Naive thymus-derived CD8-positive, alpha-beta T cell (primary cell): ENCODE results near the gene CAMTA1. TPM values are rescaled to one million over a fixed set of nuclear protein-coding genes. Genes with fewer than 3 reads are reported as not detected.
A peak's percentile ranks its signal among the peaks of the same experiment; 100 is the strongest.

ENCODE experiments used
- ATAC-seq, 2 donors: fragments of 150-1000 bp; cut with Tn5 transposase in 1 of 2; sonication (Bioruptor Pico), chemical (Tn5 transposase) in 1 of 2; 1 replicate in 1 of 2; 2 replicates in 1 of 2; pipeline ENCODE4 v1.10.0; 2021; ENCODE audit warnings: mild to moderate bottlenecking in 2 of 2, moderate library complexity in 2 of 2
- POLR2A ChIA-PET: fragments of 350-600 bp; sonication (Branson Sonifier 250); formaldehyde crosslinking; loops from one replicate; lab custom pipeline; 2021; ENCODE audit warnings: antibody characterized with exemption; lab: Charles Lee
- DNase-seq, 10 donors: peaks; one replicate each; pipeline versions ENCODE4 v3.0.0 to v3.0.0-alpha.2; 2020 to 2022
- H3K27ac Mint-ChIP-seq, 10 donors: one replicate each; pipeline ENCODE4 v1.8.0; 2020 to 2022; ENCODE audit warnings: mild to moderate bottlenecking in 10 of 10, mixed read lengths in 10 of 10, moderate library complexity in 4 of 10, inconsistent platforms in 1 of 10
- H3K27me3 Mint-ChIP-seq, 5 donors: one replicate each; pipeline ENCODE4 v1.8.0; 2021 to 2022; ENCODE audit warnings: mixed read lengths in 5 of 5
- H3K36me3 Mint-ChIP-seq, 3 donors: one replicate each; pipeline ENCODE4 v1.8.0; 2020 to 2022; ENCODE audit warnings: mixed read lengths in 3 of 3, mild to moderate bottlenecking in 2 of 3, inconsistent platforms in 1 of 3
- H3K4me1 Mint-ChIP-seq, 4 donors: one replicate each; pipeline ENCODE4 v1.8.0; 2021 to 2022; ENCODE audit warnings: mixed read lengths in 4 of 4
- H3K4me3 Mint-ChIP-seq, 10 donors: one replicate each; pipeline ENCODE4 v1.8.0; 2020 to 2022; ENCODE audit warnings: mild to moderate bottlenecking in 10 of 10, mixed read lengths in 10 of 10, moderate library complexity in 6 of 10, inconsistent platforms in 1 of 10
- H3K9me3 Mint-ChIP-seq, 9 donors: one replicate each; pipeline ENCODE4 v1.8.0; 2020 to 2022; ENCODE audit warnings: mixed read lengths in 9 of 9, mild to moderate bottlenecking in 3 of 9, inconsistent platforms in 1 of 9, moderate library complexity in 1 of 9
- polyA plus RNA-seq, 3 donors: library from polyadenylated mRNA; unstranded; fragments of 300-500 nt; fragmentation: Illumina TruSeq; gene quantifications; one replicate each; pipeline ENCODE4 v1.2.3, GENCODE V29; 2021
- total RNA-seq, 8 experiments: library from RNA in 2 of 8; stranded (reverse) in 2 of 8; gene quantifications; one replicate each; pipeline ENCODE4 v1.2.3 and lab custom pipeline; 2021 to 2026

Gene CAMTA1
- total and polyA plus RNA-seq, 5 experiments from 2014 or later = 32.6 to 78.3 (median 47.3) TPM

DNA sequence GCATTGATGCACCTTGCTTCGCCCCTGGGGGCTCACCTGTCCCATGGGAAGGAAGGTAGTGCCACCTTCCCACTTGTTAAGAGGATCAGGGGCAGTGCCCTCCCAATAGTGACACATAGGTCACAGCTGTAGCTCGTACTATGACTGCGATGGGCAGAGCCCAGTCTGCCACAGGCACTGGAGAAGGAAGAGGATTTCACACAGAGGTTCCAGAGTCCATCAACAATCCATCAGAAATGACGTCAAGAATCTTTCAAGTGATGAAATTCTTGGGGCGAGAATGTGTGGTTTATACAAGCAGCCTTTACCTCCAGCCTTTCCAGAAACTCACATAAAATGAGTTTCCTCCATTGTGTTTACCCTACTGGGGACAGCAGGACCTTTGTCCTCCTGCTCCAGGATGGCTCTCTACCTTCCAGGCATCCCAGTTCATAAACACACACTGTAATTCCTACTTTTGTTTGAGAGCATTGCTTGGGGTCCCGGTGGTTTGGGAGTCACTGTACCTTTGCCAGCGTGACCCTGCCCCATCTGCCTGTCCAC is 725.2 kb downstream of the CAMTA1 start:
- peaks cover 1 to 25% (median 13%) of the 10 kb centered on the region in 5 donors for H3K27me3 Mint-ChIP-seq
- no peaks in the 10 kb centered on the region for H3K4me1 Mint-ChIP-seq
- no peak overlapping the region for H3K4me3 Mint-ChIP-seq
- POLR2A ChIA-PET = no interaction called here
- H3K36me3 Mint-ChIP-seq = no peaks in the 10 kb centered on the region
- no peaks in the 10 kb centered on the region for H3K9me3 Mint-ChIP-seq
- ATAC-seq (no peak), DNase-seq (no peak)
- H3K27ac Mint-ChIP-seq = no peak overlapping the region

DNA sequence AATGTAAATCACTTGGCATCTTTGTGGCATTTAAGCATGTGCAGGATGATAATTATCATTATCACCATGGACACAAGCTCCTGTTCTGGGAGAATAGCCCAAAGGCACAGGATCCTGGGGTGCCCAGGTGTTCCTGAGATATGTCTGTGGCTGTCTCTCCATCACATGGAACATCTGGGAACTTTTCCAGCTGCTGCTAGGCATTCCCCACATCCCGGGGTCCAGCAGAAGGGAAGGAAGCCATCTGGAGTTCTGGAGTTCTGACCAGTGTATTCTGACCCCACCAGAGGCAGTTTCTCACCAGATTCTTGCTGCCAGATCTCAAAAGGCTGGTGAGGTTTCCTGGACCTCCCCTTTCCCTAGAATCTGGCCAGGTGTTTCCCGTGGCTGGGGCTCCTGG is 726.1 kb downstream of the CAMTA1 start:
- H3K27me3 Mint-ChIP-seq = peaks cover 1 to 34% (median 19%) of the 10 kb centered on the region in 5 donors
- H3K9me3 Mint-ChIP-seq = no peaks in the 10 kb centered on the region
- no peak overlapping the region for H3K27ac Mint-ChIP-seq
- no peak for ATAC-seq
- no peak overlapping the region for H3K4me3 Mint-ChIP-seq
- no peaks in the 10 kb centered on the region for H3K36me3 Mint-ChIP-seq
- POLR2A ChIA-PET = no interaction called here
- DNase-seq = no peak
- H3K4me1 Mint-ChIP-seq = no peaks in the 10 kb centered on the region

GRCh38 chr1:7513081-7513480 is 727.8 kb downstream of the CAMTA1 start:
- POLR2A ChIA-PET = no interaction called here
- no peak overlapping the region for H3K4me3 Mint-ChIP-seq
- H3K36me3 Mint-ChIP-seq = no peaks in the 10 kb centered on the region
- no peaks in the 10 kb centered on the region for H3K4me1 Mint-ChIP-seq
- peak overlapping the region in 1 of 10 donors; percentile 36 for H3K27ac Mint-ChIP-seq
- DNase-seq (no peak), ATAC-seq (no peak)
- peaks cover 1 to 43% (median 24%) of the 10 kb centered on the region in 5 donors for H3K27me3 Mint-ChIP-seq
- H3K9me3 Mint-ChIP-seq = no peaks in the 10 kb centered on the region

- H3K4me3 Mint-ChIP-seq = no peak overlapping the region
- DNase-seq (no peak), ATAC-seq (no peak)
- no peak overlapping the region for H3K27ac Mint-ChIP-seq
- H3K4me1 Mint-ChIP-seq = no peaks in the 10 kb centered on the region
- no peaks in the 10 kb centered on the region for H3K36me3 Mint-ChIP-seq
- POLR2A ChIA-PET = no interaction called here
- H3K27me3 Mint-ChIP-seq = peaks cover 1 to 43% (median 21%) of the 10 kb centered on the region in 5 donors
- H3K9me3 Mint-ChIP-seq = no peaks in the 10 kb centered on the region
Observed at GRCh38 chr1:7515175-7515574, 729.9 kb downstream of the CAMTA1 start.

GRCh38 chr1:7515904-7516303 is 730.6 kb downstream of the CAMTA1 start:
- H3K27ac Mint-ChIP-seq = no peak overlapping the region
- DNase-seq = no peak
- H3K27me3 Mint-ChIP-seq = peaks cover 1 to 43% (median 19%) of the 10 kb centered on the region in 5 donors
- H3K9me3 Mint-ChIP-seq = no peaks in the 10 kb centered on the region
- no peaks in the 10 kb centered on the region for H3K4me1 Mint-ChIP-seq
- H3K36me3 Mint-ChIP-seq = no peaks in the 10 kb centered on the region
- POLR2A ChIA-PET = no interaction called here
- ATAC-seq = no peak
- no peak overlapping the region for H3K4me3 Mint-ChIP-seq

- H3K4me3 Mint-ChIP-seq = no peak overlapping the region
- POLR2A ChIA-PET = no interaction called here
- no peak for ATAC-seq
- H3K36me3 Mint-ChIP-seq = no peaks in the 10 kb centered on the region
- H3K4me1 Mint-ChIP-seq = no peaks in the 10 kb centered on the region
- no peak for DNase-seq
- no peak overlapping the region for H3K27ac Mint-ChIP-seq
- H3K27me3 Mint-ChIP-seq = peaks cover 1 to 43% (median 17%) of the 10 kb centered on the region in 5 donors
- H3K9me3 Mint-ChIP-seq = no peaks in the 10 kb centered on the region
Observed at GRCh38 chr1:7516341-7516740, 731.1 kb downstream of the CAMTA1 start.

- Mint-ChIP-seq H3K4me1 (no peaks in the 10 kb centered on the region), H3K9me3 (no peaks in the 10 kb centered on the region), H3K36me3 (no peaks in the 10 kb centered on the region), H3K27ac (no peak overlapping the region), H3K4me3 (no peak overlapping the region), H3K27me3 (peaks cover 1 to 40% (median 17%) of the 10 kb centered on the region in 5 donors)
- ATAC-seq (no peak), DNase-seq (no peak)
- POLR2A ChIA-PET = no interaction called here
Observed at GRCh38 chr1:7516929-7517328, 731.7 kb downstream of the CAMTA1 start.

DNA sequence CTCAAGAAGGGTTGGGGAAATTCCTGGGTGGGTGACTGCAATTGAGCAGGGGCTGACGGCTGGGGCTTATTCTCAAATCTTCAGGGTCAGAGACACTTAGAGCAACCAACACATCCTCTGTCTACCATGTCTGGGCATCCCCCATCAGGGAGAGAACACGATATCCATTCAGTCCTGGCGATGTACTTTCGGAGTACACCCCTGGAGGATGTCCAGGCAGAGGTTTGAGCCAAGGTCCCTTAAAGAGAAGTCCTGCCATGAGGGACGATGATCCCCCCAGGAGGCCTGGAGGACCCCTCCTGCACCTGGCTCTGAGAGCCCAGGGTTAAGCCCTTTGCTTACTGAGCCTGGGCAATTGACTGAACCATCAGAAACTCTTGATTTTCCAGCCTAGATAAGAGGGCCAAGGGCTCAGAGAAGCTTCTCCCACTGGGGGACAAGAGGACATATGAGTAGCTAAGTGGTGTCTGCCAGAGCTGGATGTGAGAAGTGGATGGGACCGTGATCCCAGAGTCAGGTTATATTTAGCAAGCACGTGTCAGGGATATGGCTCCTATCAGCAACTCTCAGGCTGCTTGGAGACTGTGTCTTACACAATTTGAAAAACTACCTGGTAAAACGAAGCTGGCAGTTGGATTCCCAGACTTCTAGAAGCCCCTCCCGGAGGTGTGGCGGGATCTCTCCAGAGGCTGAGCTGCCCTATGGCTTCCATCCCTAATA is 732.5 kb downstream of the CAMTA1 start:
- Mint-ChIP-seq H3K4me3 (no peak overlapping the region), H3K9me3 (no peaks in the 10 kb centered on the region), H3K27me3 (peaks cover 0 to 31% (median 13%) of the 10 kb centered on the region in 5 donors), H3K36me3 (no peaks in the 10 kb centered on the region), H3K27ac (no peak overlapping the region), H3K4me1 (no peaks in the 10 kb centered on the region)
- POLR2A ChIA-PET = no interaction called here
- ATAC-seq (no peak), DNase-seq (no peak)

DNA sequence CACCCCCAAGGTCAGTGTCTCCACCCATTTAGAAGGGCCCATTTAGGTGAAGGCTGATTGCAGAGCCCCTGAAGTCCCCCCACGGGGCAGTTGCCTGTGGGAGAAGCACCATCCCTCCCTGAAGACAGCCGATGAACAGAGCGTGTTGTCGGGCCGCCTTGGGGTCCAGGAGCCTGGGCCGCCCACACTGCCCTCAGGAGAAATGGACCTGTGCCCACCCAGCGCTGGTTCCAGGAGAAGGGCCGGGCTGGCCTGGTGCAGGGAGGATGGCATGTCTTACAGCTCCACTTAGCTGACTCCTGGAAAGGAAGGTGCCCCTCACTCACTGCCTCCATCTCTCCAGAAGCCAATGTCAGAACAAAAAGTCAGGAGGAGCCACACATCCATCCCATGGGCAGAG is 733.2 kb downstream of the CAMTA1 start:
- no peak overlapping the region for H3K4me3 Mint-ChIP-seq
- H3K9me3 Mint-ChIP-seq = no peaks in the 10 kb centered on the region
- H3K27ac Mint-ChIP-seq = no peak overlapping the region
- no peak for ATAC-seq
- POLR2A ChIA-PET = no interaction called here
- DNase-seq = no peak
- H3K4me1 Mint-ChIP-seq = no peaks in the 10 kb centered on the region
- no peaks in the 10 kb centered on the region for H3K36me3 Mint-ChIP-seq
- H3K27me3 Mint-ChIP-seq = peaks cover 3 to 28% (median 13%) of the 10 kb centered on the region in 5 donors

GRCh38 chr1:7519181-7519860 is 734.1 kb downstream of the CAMTA1 start:
- H3K9me3 Mint-ChIP-seq = no peaks in the 10 kb centered on the region

GRCh38 chr1:7519861-7520395 is 734.7 kb downstream of the CAMTA1 start:
- Mint-ChIP-seq H3K36me3 (no peaks in the 10 kb centered on the region), H3K27ac (peak overlapping the region in 1 of 10 donors; percentile 59), H3K4me3 (no peak overlapping the region), H3K4me1 (peaks cover 0 to 1% (median 0%) of the 10 kb centered on the region in 4 donors), H3K9me3 (no peaks in the 10 kb centered on the region), H3K27me3 (peaks cover 4 to 27% (median 15%) of the 10 kb centered on the region in 5 donors)
- no peak for DNase-seq
- no peak for ATAC-seq
- POLR2A ChIA-PET = no interaction called here

More at GRCh38 chr1:7519181-7519860, 734.1 kb downstream of the CAMTA1 start:
- no peaks in the 10 kb centered on the region for H3K36me3 Mint-ChIP-seq
- POLR2A ChIA-PET = no interaction called here
- H3K27ac Mint-ChIP-seq = no peak overlapping the region
- ATAC-seq (no peak), DNase-seq (no peak)
- H3K4me1 Mint-ChIP-seq = peaks cover 0 to under 1% (median 0%) of the 10 kb centered on the region in 4 donors
- H3K27me3 Mint-ChIP-seq = peaks cover 4 to 21% (median 12%) of the 10 kb centered on the region in 5 donors
- H3K4me3 Mint-ChIP-seq = no peak overlapping the region

GRCh38 chr1:7520496-7520895 is 735.2 kb downstream of the CAMTA1 start:
- Mint-ChIP-seq H3K9me3 (no peaks in the 10 kb centered on the region), H3K4me1 (peaks cover 0 to 1% (median 0%) of the 10 kb centered on the region in 4 donors), H3K27ac (no peak overlapping the region), H3K36me3 (no peaks in the 10 kb centered on the region), H3K4me3 (no peak overlapping the region), H3K27me3 (peaks cover 6 to 29% (median 15%) of the 10 kb centered on the region in 5 donors)
- no peak for DNase-seq
- ATAC-seq = no peak
- POLR2A ChIA-PET = no interaction called here
